DOHH2 (cell line): ENCODE results near the gene GABPA.

Source experiments
- H3F3A ChIP-seq: fragments of 200-600 bp; sonication (generic), shearing (Covaris generic); 2 replicates; pipeline ENCODE4 v1.6.0; 2016; ENCODE audit warnings: antibody characterized with exemption, mild to moderate bottlenecking; ENCODE audit not compliant: control insufficient read depth, insufficient read depth
- H3K27ac ChIP-seq: fragments of 200-600 bp; sonication (generic); 2 replicates; pipeline ENCODE4 v1.5.1; 2014; ENCODE audit warnings: low read depth, mild to moderate bottlenecking, low read length, moderate library complexity
- H3K27me3 ChIP-seq: fragments of 200-600 bp; sonication (generic); 2 replicates; pipeline ENCODE4 v1.6.1; 2014; ENCODE audit warnings: mild to moderate bottlenecking, low read length, mixed read lengths; ENCODE audit not compliant: control insufficient read depth
- H3K36me3 ChIP-seq: fragments of 200-600 bp; sonication (generic); 2 replicates; pipeline ENCODE4 v1.6.1; 2014; ENCODE audit warnings: mild to moderate bottlenecking, low read length, moderate library complexity, mixed read lengths; ENCODE audit not compliant: control insufficient read depth
- H3K4me1 ChIP-seq: fragments of 200-600 bp; sonication (generic); 2 replicates; pipeline ENCODE4 v1.6.1; 2014; ENCODE audit warnings: mild to moderate bottlenecking, low read length, mixed read lengths; ENCODE audit not compliant: control insufficient read depth
- H3K4me2 ChIP-seq: fragments of 200-600 bp; sonication (generic); 2 replicates; pipeline ENCODE4 v1.6.0; 2014; ENCODE audit warnings: mild to moderate bottlenecking, low read length, moderate library complexity
- H3K4me3 ChIP-seq: fragments of 200-600 bp; sonication (generic); 2 replicates; pipeline ENCODE4 v1.5.1; 2014; ENCODE audit warnings: mild to moderate bottlenecking, low read length, mixed read lengths
- H3K79me2 ChIP-seq: fragments of 200-600 bp; sonication (generic); 2 replicates; pipeline ENCODE4 v1.6.1; 2014; ENCODE audit warnings: mild to moderate bottlenecking, low read length, mixed read lengths; ENCODE audit not compliant: control insufficient read depth
- H3K9me2 ChIP-seq: fragments of 200-600 bp; sonication (generic); replicated peaks from 2 replicates; pipeline ENCODE4 v1.6.1; 2014; ENCODE audit warnings: mild to moderate bottlenecking, low read length, mixed read lengths; ENCODE audit not compliant: control insufficient read depth
- H3K9me3 ChIP-seq: fragments of 200-600 bp; sonication (generic); 2 replicates; pipeline ENCODE4 v1.6.1; 2014; ENCODE audit warnings: antibody characterized with exemption, low read length, mixed read lengths; ENCODE audit not compliant: control insufficient read depth, insufficient read depth
- H4K20me1 ChIP-seq: fragments of 200-600 bp; sonication (generic); 2 replicates; pipeline ENCODE4 v1.6.0; 2014; ENCODE audit warnings: low read depth, mild to moderate bottlenecking, antibody characterized with exemption, low read length, moderate library complexity; ENCODE audit not compliant: control insufficient read depth, insufficient read depth
- CTCF ChIP-seq: fragments of 200-600 bp; sonication (generic); IDR thresholded peaks from one replicate; pipeline ENCODE4 v1.5.1; 2014; ENCODE audit warnings: antibody characterized with exemption, mild to moderate bottlenecking, low read depth, low read length; ENCODE audit not compliant: poor library complexity, severe bottlenecking
- EZH2phosphoT487 ChIP-seq: fragments of 200-600 bp; sonication (generic); IDR thresholded peaks from 2 replicates; pipeline ENCODE4 v1.6.1; 2017; ENCODE audit warnings: borderline replicate concordance, mild to moderate bottlenecking, antibody characterized with exemption, low read length, moderate library complexity, mixed read lengths

Gene GABPA

DNA sequence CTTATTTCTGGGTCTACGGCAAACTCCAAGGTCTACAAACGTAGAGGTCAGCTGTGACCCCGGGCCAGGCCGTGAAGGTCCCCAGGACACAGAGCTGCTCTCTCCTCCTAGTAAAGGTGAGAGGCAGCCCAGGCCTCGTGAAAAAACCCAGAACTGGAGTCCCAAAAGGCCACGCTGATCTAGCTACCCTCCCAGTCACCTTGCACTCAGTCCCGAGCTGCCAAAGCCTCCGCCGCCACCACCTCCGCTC lies 193 bp upstream of the GABPA start:
- peaks cover 51% of the 10 kb centered on the region for H3K4me1 ChIP-seq
- no peaks in the 10 kb centered on the region for H3K9me3 ChIP-seq
- peak overlapping the region; percentile 95 for H3K27ac ChIP-seq
- H3F3A ChIP-seq: peaks cover 6% of the 10 kb centered on the region; the same call in 1 of the 2 replicates
- no peaks in the 10 kb centered on the region for H3K9me2 ChIP-seq
- peaks cover 93% of the 10 kb centered on the region for H3K79me2 ChIP-seq
- H4K20me1 ChIP-seq: 0 out of 2 replicates have a peak, but pooled peaks cover 7% of the 10 kb centered on the region
- TF ChIP-seq EZH2phosphoT487 (no peak), CTCF (no peak)
- peaks cover 51% of the 10 kb centered on the region for H3K36me3 ChIP-seq
- H3K4me3 ChIP-seq: peak overlapping the region; percentile 98
- peak overlapping the region; percentile 84 for H3K4me2 ChIP-seq
- no peaks in the 10 kb centered on the region for H3K27me3 ChIP-seq

DNA sequence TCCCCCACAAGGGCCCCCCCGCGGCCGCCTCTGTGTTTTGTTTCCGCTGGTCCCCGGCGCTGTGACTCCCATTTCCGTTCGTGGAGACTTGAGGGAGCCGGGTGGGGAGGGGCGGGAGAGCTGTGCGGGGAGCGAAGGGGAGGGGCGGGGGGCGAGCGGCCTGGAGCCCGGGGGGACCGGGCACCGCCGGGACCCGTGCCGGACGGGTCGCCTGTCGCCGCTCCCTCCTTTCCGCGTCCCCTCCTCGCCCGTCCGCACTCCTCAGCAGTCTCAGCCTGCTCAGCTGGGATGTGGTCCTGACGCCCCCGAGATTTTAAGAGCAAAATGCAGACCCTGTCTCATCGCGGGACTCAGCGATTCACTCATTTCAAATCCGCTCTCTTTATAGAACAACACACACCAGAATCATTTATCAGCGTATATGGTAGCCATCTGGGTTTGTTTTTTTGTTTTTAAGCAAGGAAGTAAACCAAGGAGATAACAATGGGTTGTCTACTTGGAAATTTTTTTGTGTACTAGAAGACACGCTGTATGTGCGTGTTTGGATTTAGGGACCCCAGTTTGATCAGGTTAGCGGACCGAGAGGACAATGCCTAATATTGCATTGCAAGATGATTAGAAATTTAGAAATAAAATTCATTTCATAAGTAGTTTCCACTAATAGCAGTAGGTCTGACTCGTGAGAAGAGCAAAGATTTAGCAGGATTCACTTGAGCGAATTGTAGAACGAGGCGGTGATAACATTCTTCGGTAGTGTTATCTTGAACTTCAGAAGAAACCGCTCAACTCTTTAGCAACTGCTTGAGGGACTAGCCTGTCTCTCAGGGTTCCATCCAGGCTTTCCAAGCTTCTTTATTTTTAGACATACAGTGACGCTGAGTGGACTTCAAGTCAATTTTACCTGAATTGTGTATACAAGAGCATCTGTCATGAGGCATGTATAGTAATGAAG lies 1.1 kb downstream of the GABPA start:
- H3K4me2 ChIP-seq: peak overlapping the region; percentile 84
- peaks cover 62% of the 10 kb centered on the region for H3K4me1 ChIP-seq
- 0 out of 2 replicates have a peak, but pooled peaks cover 9% of the 10 kb centered on the region for H4K20me1 ChIP-seq
- H3K79me2 ChIP-seq: peaks cover 95% of the 10 kb centered on the region
- H3K9me3 ChIP-seq: no peaks in the 10 kb centered on the region
- peak overlapping the region; percentile 98 for H3K4me3 ChIP-seq
- peaks cover 6% of the 10 kb centered on the region; the same call in 1 of the 2 replicates for H3F3A ChIP-seq
- peaks cover 47% of the 10 kb centered on the region for H3K36me3 ChIP-seq
- TF ChIP-seq EZH2phosphoT487 (no peak), CTCF (no peak)
- H3K27me3 ChIP-seq: no peaks in the 10 kb centered on the region
- H3K9me2 ChIP-seq: no peaks in the 10 kb centered on the region
- peak overlapping the region; percentile 95 for H3K27ac ChIP-seq

- Histone ChIP-seq H3K9me3 (no peaks in the 10 kb centered on the region), H3F3A (peaks cover 6% of the 10 kb centered on the region; the same call in 1 of the 2 replicates), H3K4me2 (peak overlapping the region; percentile 84), H3K4me1 (peaks cover 57% of the 10 kb centered on the region), H3K9me2 (no peaks in the 10 kb centered on the region), H3K36me3 (peaks cover 39% of the 10 kb centered on the region), H3K27ac (peak overlapping the region; percentile 95; the same call in 1 of the 2 replicates), H3K27me3 (no peaks in the 10 kb centered on the region), H3K79me2 (peaks cover 93% of the 10 kb centered on the region), H4K20me1 (0 out of 2 replicates have a peak, but pooled peaks cover 4% of the 10 kb centered on the region), H3K4me3 (peak overlapping the region; percentile 98)
- TF ChIP-seq CTCF: no peak
- no peak for TF ChIP-seq EZH2phosphoT487
These were observed 2.6 kb downstream of the GABPA start for GRCh38 chr21:25737421-25737820.
